Left ventricle myocardium inferior (tissue), 1 donor: ENCODE data around the gene ERH. TPM values are rescaled to one million over a fixed set of nuclear protein-coding genes. Genes with fewer than 3 reads are reported as not detected.

Experiments used
- DNase-seq: peaks from one replicate; pipeline ENCODE4 v3.0.0-alpha.2; 2020
- H3K27ac ChIP-seq: fragments of 200-600 bp; replicated peaks from 2 replicates; pipeline ENCODE4 v1.8.0; 2021
- H3K27me3 ChIP-seq: fragments of 200-600 bp; 2 replicates; pipeline ENCODE4 v1.8.0; 2021; ENCODE audit warnings: low read depth
- H3K36me3 ChIP-seq: fragments of 200-600 bp; 2 replicates; pipeline ENCODE4 v1.8.0; 2021
- H3K4me1 ChIP-seq: fragments of 200-600 bp; 2 replicates; pipeline ENCODE4 v1.8.0; 2021
- H3K4me3 ChIP-seq: fragments of 200-600 bp; 2 replicates; pipeline ENCODE4 v1.8.0; 2021; ENCODE audit warnings: mild to moderate bottlenecking, moderate library complexity
- H3K9me3 ChIP-seq: fragments of 200-600 bp; replicated peaks from 2 replicates; pipeline ENCODE4 v1.8.0; 2021
- CTCF ChIP-seq: fragments of 200-600 bp; IDR thresholded peaks from 2 replicates; pipeline ENCODE4 v1.8.0; 2021; ENCODE audit warnings: antibody characterized with exemption, mild to moderate bottlenecking, borderline replicate concordance
- intact Hi-C: fragments of 100-400 bp; cut with micrococcal nuclease; formaldehyde crosslinking; loops from one replicate; pipeline ENCODE4 v1.11.0; 2022
- total RNA-seq: library from RNA; stranded (reverse); fragmentation: NEBNext Ultra II Directional; extraction: Animal tissue kit (Norgen Biotek cat#: 25700); gene quantifications from one replicate; pipeline ENCODE4 v1.2.1, GENCODE V29; 2021
- donor health status: DM: no; HTN: yes; CAD: no; lungs with severe emphysema.

The ERH gene
- total RNA-seq, 1 donor from 2014 or later: 105 TPM

- Histone ChIP-seq H3K4me3 (no peak overlapping the region), H3K36me3 (peaks cover 48% of the 10 kb centered on the region), H3K4me1 (no peaks in the 10 kb centered on the region), H3K9me3 (no peaks in the 10 kb centered on the region), H3K27me3 (no peaks in the 10 kb centered on the region), H3K27ac (no peak overlapping the region)
- no peak for DNase-seq
- no peak for TF ChIP-seq CTCF
- intact Hi-C loops: no loop called here
Measured at GRCh38 chr14:69333791-69334337, 64.2 kb downstream of the ERH start.

- no peaks in the 10 kb centered on the region for H3K4me1 ChIP-seq
- no peaks in the 10 kb centered on the region for H3K9me3 ChIP-seq
- no peak overlapping the region for H3K4me3 ChIP-seq
- no peaks in the 10 kb centered on the region for H3K27me3 ChIP-seq
- H3K27ac ChIP-seq: no peak overlapping the region
- intact Hi-C loops: no loop called here
- TF ChIP-seq CTCF: no peak
- peaks cover 47% of the 10 kb centered on the region for H3K36me3 ChIP-seq
- no peak for DNase-seq
Measured at GRCh38 chr14:69332782-69333395, 65.2 kb downstream of the ERH start.

- no peaks in the 10 kb centered on the region for H3K4me1 ChIP-seq
- intact Hi-C loops: no loop called here
- no peak overlapping the region for H3K27ac ChIP-seq
- H3K36me3 ChIP-seq: peaks cover 56% of the 10 kb centered on the region
- H3K4me3 ChIP-seq: no peak overlapping the region
- no peak for TF ChIP-seq CTCF
- H3K9me3 ChIP-seq: no peaks in the 10 kb centered on the region
- DNase-seq: no peak
- no peaks in the 10 kb centered on the region for H3K27me3 ChIP-seq
Measured at GRCh38 chr14:69331206-69331605, 66.9 kb downstream of the ERH start.

Other genes with a start within 250 kb of the ERH start
- 57.8 TPM for gene DCAF5, start 245.2 kb downstream of the ERH start, total RNA-seq
- 16.5 TPM for gene EXD2, start 206.8 kb downstream of the ERH start, total RNA-seq
- 70.5 TPM for gene GALNT16, start 138.1 kb downstream of the ERH start, total RNA-seq
- gene SLC39A9, start 393 bp upstream of the ERH start, total RNA-seq: 17.2 TPM
- gene PLEKHD1, start 86.4 kb upstream of the ERH start, total RNA-seq: 0.14 TPM
- gene CCDC177, start 176.6 kb upstream of the ERH start, total RNA-seq: not detected
- 23.9 TPM for gene SUSD6, start 213.3 kb upstream of the ERH start, total RNA-seq